Body of pancreas (tissue), 4 donors: ENCODE measurements around the gene FOXE3. TPM values are rescaled to one million over a fixed set of nuclear protein-coding genes. Genes with fewer than 3 reads are reported as not detected.

Experiments
- ATAC-seq: fragments of 150-250 bp; one replicate; pipeline ENCODE4 v1.9.1; 2016
- DNase-seq, 4 donors: peaks; one replicate each; pipeline ENCODE4 v3.0.0-alpha.2; 2019
- H3K27ac ChIP-seq, 4 donors: fragments of 200-600 bp; sonication (generic); 1 replicate in 3 of 4; 2 replicates in 1 of 4; pipeline versions ENCODE4 v1.5.1 to v1.6.1; 2016 to 2019; ENCODE audit warnings: mild to moderate bottlenecking in 1 of 4, mixed read lengths in 1 of 4, moderate library complexity in 1 of 4
- H3K27me3 ChIP-seq, 2 donors: fragments of 200-600 bp; sonication (generic); one replicate each; pipeline ENCODE4 v1.6.0; 2016; ENCODE audit warnings: mild to moderate bottlenecking in 1 of 2
- H3K36me3 ChIP-seq, 2 donors: fragments of 200-600 bp; sonication (generic); replicated peaks in 1 of 2; 2 replicates each; pipeline ENCODE4 v1.5.1; 2016; ENCODE audit warnings: low read depth in 2 of 2; ENCODE audit not compliant: insufficient read depth in 1 of 2
- H3K4me1 ChIP-seq: fragments of 200-600 bp; sonication (generic); one replicate; pipeline ENCODE4 v1.6.0; 2016
- H3K4me3 ChIP-seq, 2 donors: fragments of 200-600 bp; sonication (generic); 1 replicate in 1 of 2; 2 replicates in 1 of 2; pipeline ENCODE4 v1.5.1; 2016 to 2019
- H3K9me3 ChIP-seq, 3 donors: fragments of 200-600 bp; sonication (generic); 1 replicate in 2 of 3; 2 replicates in 1 of 3; pipeline ENCODE4 v1.5.1; 2016
- CTCF ChIP-seq, 7 experiments: fragments of 450-650 bp in 4 of 7; fragments of 200-600 bp in 3 of 7; sonication (generic) in 3 of 7; IDR thresholded peaks; one replicate each; pipeline ENCODE4 v1.5.1; 2016 to 2019; ENCODE audit warnings: antibody characterized with exemption in 7 of 7
- POLR2A ChIP-seq, 3 donors: fragments of 450-650 bp; IDR thresholded peaks; one replicate each; pipeline ENCODE4 v1.6.1; 2016; ENCODE audit warnings: antibody characterized with exemption in 3 of 3, mild to moderate bottlenecking in 2 of 3
- WGBS, 2 donors: methylation state at CpG; one replicate each; pipeline ENCODE4 v1.1.5; 2017; 5-methylcytosine and 5-hydroxymethylcytosine counted together
- intact Hi-C: fragments of 100-400 bp; cut with DNase I; formaldehyde crosslinking; loops from one replicate; pipeline ENCODE4 v1.15.1; 2023
- total RNA-seq, 2 donors: library from RNA; depleted of rRNA; stranded (reverse); fragments of >200 nt; gene quantifications; one replicate each; pipeline ENCODE4 v1.1.0, GENCODE V29; 2016

The FOXE3 gene
- total RNA-seq, 2 donors from 2014 or later = not detected

DNA sequence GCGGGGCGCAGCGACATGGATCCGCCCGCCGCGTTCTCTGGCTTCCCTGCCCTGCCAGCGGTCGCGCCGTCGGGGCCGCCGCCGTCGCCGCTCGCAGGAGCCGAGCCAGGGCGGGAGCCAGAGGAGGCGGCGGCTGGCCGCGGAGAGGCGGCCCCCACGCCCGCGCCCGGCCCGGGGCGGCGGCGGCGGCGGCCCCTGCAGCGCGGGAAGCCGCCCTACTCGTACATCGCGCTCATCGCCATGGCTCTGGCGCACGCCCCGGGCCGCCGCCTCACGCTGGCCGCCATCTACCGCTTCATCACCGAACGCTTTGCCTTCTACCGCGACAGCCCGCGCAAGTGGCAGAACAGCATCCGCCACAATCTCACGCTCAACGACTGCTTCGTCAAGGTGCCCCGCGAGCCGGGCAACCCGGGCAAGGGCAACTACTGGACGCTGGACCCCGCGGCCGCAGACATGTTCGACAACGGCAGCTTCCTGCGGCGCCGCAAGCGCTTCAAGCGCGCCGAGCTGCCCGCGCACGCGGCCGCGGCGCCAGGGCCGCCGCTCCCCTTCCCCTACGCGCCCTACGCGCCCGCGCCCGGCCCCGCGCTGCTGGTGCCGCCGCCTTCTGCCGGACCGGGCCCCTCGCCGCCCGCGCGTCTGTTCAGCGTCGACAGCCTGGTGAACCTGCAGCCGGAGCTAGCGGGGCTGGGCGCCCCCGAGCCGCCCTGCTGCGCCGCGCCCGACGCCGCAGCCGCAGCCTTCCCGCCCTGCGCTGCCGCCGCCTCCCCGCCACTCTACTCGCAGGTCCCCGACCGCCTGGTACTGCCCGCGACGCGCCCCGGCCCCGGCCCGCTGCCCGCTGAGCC, 459 bp downstream of the FOXE3 start:
- H3K36me3 ChIP-seq = no peaks in the 10 kb centered on the region
- intact Hi-C loops = no loop called here
- DNase-seq (no peak), ATAC-seq (no peak)
- WGBS, 2 donors = 2% methylated on average over 114 of the region's 134 CpGs; no CpG with 5 or more reads in 1 of the 2 donors
- no peaks in the 10 kb centered on the region for H3K9me3 ChIP-seq
- H3K27me3 ChIP-seq = peaks cover 0 to 18% of the 10 kb centered on the region in 2 donors
- H3K27ac ChIP-seq = no peak overlapping the region
- no peaks in the 10 kb centered on the region for H3K4me1 ChIP-seq
- H3K4me3 ChIP-seq = no peak overlapping the region
- TF ChIP-seq CTCF (IDR thresholded peaks at IDR 0.05) (no peak), POLR2A (IDR thresholded peaks at IDR 0.05) (no peak)

- Histone ChIP-seq H3K4me3 (no peak overlapping the region), H3K27me3 (peaks cover 0 to 18% of the 10 kb centered on the region in 2 donors), H3K9me3 (no peaks in the 10 kb centered on the region), H3K4me1 (no peaks in the 10 kb centered on the region), H3K27ac (no peak overlapping the region), H3K36me3 (no peaks in the 10 kb centered on the region)
- intact Hi-C loops = no loop called here
- 26 to 55% methylated on average over 14 to 38 of the region's 39 CpGs for WGBS, 2 donors
- no peak for TF ChIP-seq POLR2A (IDR thresholded peaks at IDR 0.05)
- TF ChIP-seq CTCF (IDR thresholded peaks at IDR 0.05) = no peak
- ATAC-seq = no peak
- no peak for DNase-seq
Observed at GRCh38 chr1:47417170-47418044, 1.3 kb downstream of the FOXE3 start.

- TF ChIP-seq CTCF (IDR thresholded peaks at IDR 0.05) (no peak), POLR2A (IDR thresholded peaks at IDR 0.05) (no peak)
- ATAC-seq (no peak), DNase-seq (no peak)
- Histone ChIP-seq H3K27me3 (peaks cover 0 to 18% of the 10 kb centered on the region in 2 donors), H3K36me3 (no peaks in the 10 kb centered on the region), H3K27ac (no peak overlapping the region), H3K4me1 (no peaks in the 10 kb centered on the region), H3K4me3 (no peak overlapping the region), H3K9me3 (no peaks in the 10 kb centered on the region)
- intact Hi-C loops = no loop called here
- 65 to 78% methylated on average over 2 of the region's 2 CpGs for WGBS, 2 donors
Observed at GRCh38 chr1:47418122-47418521, 2.0 kb downstream of the FOXE3 start.

DNA sequence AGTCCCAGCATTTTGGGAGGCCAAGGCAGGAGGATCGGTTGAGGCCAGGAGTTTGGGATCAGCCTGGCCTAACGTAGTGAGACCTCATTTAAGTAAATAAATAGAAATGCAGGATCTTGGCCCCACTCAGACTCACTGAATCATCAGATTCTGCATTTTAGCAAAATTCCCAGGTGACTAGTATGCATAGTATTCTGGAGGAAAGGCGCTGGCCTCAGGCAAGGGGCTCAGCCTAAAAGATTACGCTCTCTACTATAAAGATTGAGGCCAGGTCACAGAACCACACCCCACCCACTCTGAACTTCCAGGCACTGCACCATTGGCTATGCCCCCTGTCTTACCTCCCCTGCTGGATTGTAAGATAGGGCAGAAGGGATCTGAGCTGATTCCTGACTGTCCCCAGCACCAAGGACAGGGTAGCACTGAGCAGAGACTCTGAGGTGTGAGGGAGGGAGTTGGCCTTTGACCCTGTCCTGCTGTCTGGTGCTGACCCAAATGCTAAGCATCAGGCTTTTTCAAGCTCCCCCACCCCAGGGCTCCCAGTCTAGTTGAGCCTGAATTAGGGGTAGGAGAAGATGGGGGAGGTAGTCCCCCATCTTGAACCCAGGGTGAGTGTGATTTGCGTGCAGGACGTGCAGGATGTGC, 2.7 kb downstream of the FOXE3 start:
- DNase-seq = no peak
- WGBS, 2 donors = 87 to 91% methylated on average over 6 of the region's 6 CpGs
- Histone ChIP-seq H3K27ac (no peak overlapping the region), H3K36me3 (no peaks in the 10 kb centered on the region), H3K4me3 (no peak overlapping the region), H3K4me1 (no peaks in the 10 kb centered on the region), H3K27me3 (peaks cover 0 to 18% of the 10 kb centered on the region in 2 donors), H3K9me3 (no peaks in the 10 kb centered on the region)
- ATAC-seq = no peak
- TF ChIP-seq POLR2A (IDR thresholded peaks at IDR 0.05) (no peak), CTCF (IDR thresholded peaks at IDR 0.05) (no peak)
- intact Hi-C loops = no loop called here
